ENCODE results near the gene ANO10.
"Not testable (repeated sequence)": the region's sequence is repeated elsewhere in the genome, so short reads cannot be mapped to it uniquely, and the experiment has no call there.

ANO10 gene

GRCh38 chr3:43608751-43609150 is 13.1 kb downstream of the ANO10 start (continued):
- TF ChIP-seq, protein P1, sequence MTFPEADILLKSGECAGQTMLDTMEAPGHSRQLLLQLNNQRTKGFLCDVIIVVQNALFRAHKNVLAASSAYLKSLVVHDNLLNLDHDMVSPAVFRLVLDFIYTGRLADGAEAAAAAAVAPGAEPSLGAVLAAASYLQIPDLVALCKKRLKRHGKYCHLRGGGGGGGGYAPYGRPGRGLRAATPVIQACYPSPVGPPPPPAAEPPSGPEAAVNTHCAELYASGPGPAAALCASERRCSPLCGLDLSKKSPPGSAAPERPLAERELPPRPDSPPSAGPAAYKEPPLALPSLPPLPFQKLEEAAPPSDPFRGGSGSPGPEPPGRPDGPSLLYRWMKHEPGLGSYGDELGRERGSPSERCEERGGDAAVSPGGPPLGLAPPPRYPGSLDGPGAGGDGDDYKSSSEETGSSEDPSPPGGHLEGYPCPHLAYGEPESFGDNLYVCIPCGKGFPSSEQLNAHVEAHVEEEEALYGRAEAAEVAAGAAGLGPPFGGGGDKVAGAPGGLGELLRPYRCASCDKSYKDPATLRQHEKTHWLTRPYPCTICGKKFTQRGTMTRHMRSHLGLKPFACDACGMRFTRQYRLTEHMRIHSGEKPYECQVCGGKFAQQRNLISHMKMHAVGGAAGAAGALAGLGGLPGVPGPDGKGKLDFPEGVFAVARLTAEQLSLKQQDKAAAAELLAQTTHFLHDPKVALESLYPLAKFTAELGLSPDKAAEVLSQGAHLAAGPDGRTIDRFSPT (tag by site-specific recombination; IDR thresholded peaks at IDR 0.05): no peak
- TF ChIP-seq ZNF530 (tag by site-specific recombination; IDR thresholded peaks at IDR 0.05; ENCODE audit: low read depth) (no peak), ZNF211 (tag by site-specific recombination; IDR thresholded peaks at IDR 0.05; ENCODE audit: low read depth) (no peak), YY2 (tag by site-specific recombination; IDR thresholded peaks at IDR 0.05) (no peak), ZNF707 (tag by site-specific recombination; IDR thresholded peaks at IDR 0.05) (no peak), GLIS1 (tag by site-specific recombination; IDR thresholded peaks at IDR 0.05) (no peak), ZNF623 (tag by site-specific recombination; IDR thresholded peaks at IDR 0.05) (no peak)

DNA sequence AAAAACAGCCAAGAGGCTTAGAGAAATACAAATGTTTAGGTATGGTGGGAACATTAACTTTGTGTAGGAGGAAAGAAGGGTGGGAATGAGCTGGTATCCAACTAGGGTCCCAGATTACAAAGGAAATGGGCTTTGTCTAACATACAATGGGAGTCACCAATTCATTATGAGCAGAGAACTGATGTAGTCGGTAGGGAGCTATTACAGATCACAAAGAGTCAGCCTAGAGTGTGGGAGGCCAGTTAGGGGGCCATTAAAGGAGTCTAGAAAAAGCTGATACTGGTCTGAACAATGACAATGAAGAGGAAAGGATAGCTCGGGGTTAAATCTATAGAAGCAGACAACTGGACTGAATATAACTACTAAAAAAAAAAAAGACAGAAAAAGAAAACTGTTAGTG is 15.5 kb downstream of the ANO10 start:
- Histone ChIP-seq H3K9me3 (ENCODE audit: control insufficient read depth, insufficient read depth, low read depth, low read length) (no peaks in the 10 kb centered on the region), H3K4me1 (ENCODE audit: control insufficient read depth, insufficient read depth, low read length) (no peaks in the 10 kb centered on the region), H3K36me3 (ENCODE audit: control insufficient read depth in 2 of 2, insufficient read depth in 1 of 2, low read length in 2 of 2) (peaks cover 0 to 13% of the 10 kb centered on the region in 2 experiments; a peak in 1 of 3 replicates), H3K27ac (ENCODE audit: extremely low read depth, low read depth, low read length) (no peak overlapping the region), H3K4me3 (ENCODE audit: low read depth, low read length) (no peak overlapping the region)
- ChIA-PET CTCF (no interaction called here), POLR2A (no interaction called here)
- TF ChIP-seq ZBTB20 (tag by site-specific recombination; IDR thresholded peaks at IDR 0.05) (no peak), ZNF560 (tag by site-specific recombination; IDR thresholded peaks at IDR 0.05; ENCODE audit: borderline replicate concordance) (no peak), SP3 (tag by site-specific recombination; IDR thresholded peaks at IDR 0.05) (no peak), ZNF266 (tag by site-specific recombination; IDR thresholded peaks at IDR 0.05; ENCODE audit: low read depth) (no peak), KLF9 (tag by site-specific recombination; IDR thresholded peaks at IDR 0.05; ENCODE audit: low read depth) (no peak), ZNF529 (tag by site-specific recombination; IDR thresholded peaks at IDR 0.05; ENCODE audit: insufficient replicate concordance) (no peak), OSR2 (tag by site-specific recombination; IDR thresholded peaks at IDR 0.05) (no peak), REPIN1 (tag by site-specific recombination; IDR thresholded peaks at IDR 0.05; ENCODE audit: low read depth) (no peak), ZNF174 (tag by site-specific recombination; IDR thresholded peaks at IDR 0.05) (no peak), ZNF341 (tag by site-specific recombination; IDR thresholded peaks at IDR 0.05; ENCODE audit: low read depth) (no peak)
- TF ChIP-seq, protein P2, sequence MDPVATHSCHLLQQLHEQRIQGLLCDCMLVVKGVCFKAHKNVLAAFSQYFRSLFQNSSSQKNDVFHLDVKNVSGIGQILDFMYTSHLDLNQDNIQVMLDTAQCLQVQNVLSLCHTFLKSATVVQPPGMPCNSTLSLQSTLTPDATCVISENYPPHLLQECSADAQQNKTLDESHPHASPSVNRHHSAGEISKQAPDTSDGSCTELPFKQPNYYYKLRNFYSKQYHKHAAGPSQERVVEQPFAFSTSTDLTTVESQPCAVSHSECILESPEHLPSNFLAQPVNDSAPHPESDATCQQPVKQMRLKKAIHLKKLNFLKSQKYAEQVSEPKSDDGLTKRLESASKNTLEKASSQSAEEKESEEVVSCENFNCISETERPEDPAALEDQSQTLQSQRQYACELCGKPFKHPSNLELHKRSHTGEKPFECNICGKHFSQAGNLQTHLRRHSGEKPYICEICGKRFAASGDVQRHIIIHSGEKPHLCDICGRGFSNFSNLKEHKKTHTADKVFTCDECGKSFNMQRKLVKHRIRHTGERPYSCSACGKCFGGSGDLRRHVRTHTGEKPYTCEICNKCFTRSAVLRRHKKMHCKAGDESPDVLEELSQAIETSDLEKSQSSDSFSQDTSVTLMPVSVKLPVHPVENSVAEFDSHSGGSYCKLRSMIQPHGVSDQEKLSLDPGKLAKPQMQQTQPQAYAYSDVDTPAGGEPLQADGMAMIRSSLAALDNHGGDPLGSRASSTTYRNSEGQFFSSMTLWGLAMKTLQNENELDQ (tag by site-specific recombination; IDR thresholded peaks at IDR 0.05; ENCODE audit: low read depth): no peak
- TF ChIP-seq, protein P3, sequence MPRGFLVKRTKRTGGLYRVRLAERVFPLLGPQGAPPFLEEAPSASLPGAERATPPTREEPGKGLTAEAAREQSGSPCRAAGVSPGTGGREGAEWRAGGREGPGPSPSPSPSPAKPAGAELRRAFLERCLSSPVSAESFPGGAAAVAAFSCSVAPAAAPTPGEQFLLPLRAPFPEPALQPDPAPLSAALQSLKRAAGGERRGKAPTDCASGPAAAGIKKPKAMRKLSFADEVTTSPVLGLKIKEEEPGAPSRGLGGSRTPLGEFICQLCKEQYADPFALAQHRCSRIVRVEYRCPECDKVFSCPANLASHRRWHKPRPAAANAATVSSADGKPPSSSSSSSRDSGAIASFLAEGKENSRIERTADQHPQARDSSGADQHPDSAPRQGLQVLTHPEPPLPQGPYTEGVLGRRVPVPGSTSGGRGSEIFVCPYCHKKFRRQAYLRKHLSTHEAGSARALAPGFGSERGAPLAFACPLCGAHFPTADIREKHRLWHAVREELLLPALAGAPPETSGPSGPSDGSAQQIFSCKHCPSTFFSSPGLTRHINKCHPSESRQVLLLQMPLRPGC (tag by site-specific recombination; IDR thresholded peaks at IDR 0.05): no peak

- CTCF ChIA-PET; H3K27ac ChIP-seq (ENCODE audit: extremely low read depth, low read depth, low read length); POLR2A ChIA-PET; H3K4me1 ChIP-seq (ENCODE audit: control insufficient read depth, insufficient read depth, low read length); H3K36me3 ChIP-seq (ENCODE audit: control insufficient read depth in 2 of 2, insufficient read depth in 1 of 2, low read length in 2 of 2); H3K4me3 ChIP-seq (ENCODE audit: low read depth, low read length); H3K9me3 ChIP-seq (ENCODE audit: control insufficient read depth, insufficient read depth, low read depth, low read length): not testable (repeated sequence)
Observed at GRCh38 chr3:43599959-43600358, 21.9 kb downstream of the ANO10 start.
